Kidney (tissue), 14 donors: ENCODE results near the gene LRPAP1. TPM values are rescaled to one million over a fixed set of nuclear protein-coding genes. Genes with fewer than 3 reads are reported as not detected.

Source experiments
- DNase-seq, 5 donors: peaks; one replicate each; pipeline ENCODE4 v3.0.0-alpha.2; 2013 to 2020
- FAIRE-seq: peaks from 2 replicates; lab custom pipeline; 2012; peaks lifted over from hg19 to GRCh38; lab: Jason Lieb, UNC
- H3K27ac ChIP-seq, 2 donors: one replicate each; pipeline ENCODE4 v1.7.0; 2013; ENCODE audit warnings: low read depth in 2 of 2, low read length in 2 of 2, inconsistent platforms in 1 of 2
- H3K27me3 ChIP-seq: one replicate; pipeline ENCODE4 v1.7.1; 2013; ENCODE audit warnings: low read length, inconsistent platforms; ENCODE audit not compliant: control insufficient read depth, insufficient read depth
- H3K36me3 ChIP-seq, 3 donors: one replicate each; pipeline versions ENCODE4 v1.7.0 to v1.7.1; 2013; ENCODE audit warnings: low read length in 3 of 3, control low read depth in 1 of 3, inconsistent platforms in 1 of 3; ENCODE audit not compliant: insufficient read depth in 3 of 3, control insufficient read depth in 2 of 3
- H3K4me1 ChIP-seq, 3 donors: one replicate each; pipeline versions ENCODE4 v1.7.0 to v1.7.1; 2013; ENCODE audit warnings: low read length in 3 of 3, inconsistent platforms in 1 of 3, low read depth in 1 of 3; ENCODE audit not compliant: control insufficient read depth in 2 of 3, insufficient read depth in 2 of 3
- H3K4me3 ChIP-seq, 3 donors: one replicate each; pipeline versions ENCODE4 v1.7.0 to v1.8.1; 2013; ENCODE audit warnings: low read length in 3 of 3, control low read depth in 1 of 3, inconsistent platforms in 1 of 3
- H3K9ac ChIP-seq, 3 donors: one replicate each; pipeline versions ENCODE4 v1.7.0 to v1.7.1; 2013; ENCODE audit warnings: low read length in 3 of 3, control low read depth in 1 of 3, inconsistent platforms in 1 of 3
- H3K9me3 ChIP-seq, 3 donors: one replicate each; pipeline versions ENCODE4 v1.7.0 to v1.7.1; 2013; ENCODE audit warnings: low read length in 3 of 3, control low read depth in 1 of 3, inconsistent platforms in 1 of 3; ENCODE audit not compliant: control insufficient read depth in 2 of 3, insufficient read depth in 1 of 3
- intact Hi-C: fragments of 100-400 bp; cut with DNase I; formaldehyde crosslinking; loops from one replicate; pipeline ENCODE4 v1.11.1; 2022
- polyA plus RNA-seq: library from polyadenylated mRNA; stranded (reverse); fragments of 350-450 nt; fragmentation: Illumina TruSeq; extraction: RNeasy Lipid Tissue Mini Kit (QIAGEN cat#74804); gene quantifications from one replicate; pipeline ENCODE4 v1.2.3, GENCODE V29; 2014; ENCODE audit warnings: low read depth, low replicate concordance; ENCODE audit not compliant: insufficient read depth
- total RNA-seq: library from RNA; stranded (reverse); fragmentation: NEBNext Ultra II Directional; extraction: Animal tissue kit (Norgen Biotek cat#: 25700); gene quantifications from one replicate; pipeline ENCODE4 v1.2.1, GENCODE V29; 2021
- TF ChIP-seq, protein P1 (sequence below): IDR thresholded peaks from 3 replicates; pipeline ENCODE4 v1.5.1; 2012; ENCODE audit warnings: mild to moderate bottlenecking, moderate library complexity, borderline replicate concordance; ENCODE audit not compliant: insufficient read depth; ENCODE audit errors: extremely low read depth
- donor health status: control.
- donor health status: control.
- donor health status: control.
- donor health status: control.
- donor health status: control.
- donor health status: DM: yes; HTN: yes; CAD: no.
- donor health status: Normal renal cell carcinoma (clear cell type).

LRPAP1 gene
- total and polyA plus RNA-seq, 2 donors from 2014 or later, result 204 to 373 TPM

DNA sequence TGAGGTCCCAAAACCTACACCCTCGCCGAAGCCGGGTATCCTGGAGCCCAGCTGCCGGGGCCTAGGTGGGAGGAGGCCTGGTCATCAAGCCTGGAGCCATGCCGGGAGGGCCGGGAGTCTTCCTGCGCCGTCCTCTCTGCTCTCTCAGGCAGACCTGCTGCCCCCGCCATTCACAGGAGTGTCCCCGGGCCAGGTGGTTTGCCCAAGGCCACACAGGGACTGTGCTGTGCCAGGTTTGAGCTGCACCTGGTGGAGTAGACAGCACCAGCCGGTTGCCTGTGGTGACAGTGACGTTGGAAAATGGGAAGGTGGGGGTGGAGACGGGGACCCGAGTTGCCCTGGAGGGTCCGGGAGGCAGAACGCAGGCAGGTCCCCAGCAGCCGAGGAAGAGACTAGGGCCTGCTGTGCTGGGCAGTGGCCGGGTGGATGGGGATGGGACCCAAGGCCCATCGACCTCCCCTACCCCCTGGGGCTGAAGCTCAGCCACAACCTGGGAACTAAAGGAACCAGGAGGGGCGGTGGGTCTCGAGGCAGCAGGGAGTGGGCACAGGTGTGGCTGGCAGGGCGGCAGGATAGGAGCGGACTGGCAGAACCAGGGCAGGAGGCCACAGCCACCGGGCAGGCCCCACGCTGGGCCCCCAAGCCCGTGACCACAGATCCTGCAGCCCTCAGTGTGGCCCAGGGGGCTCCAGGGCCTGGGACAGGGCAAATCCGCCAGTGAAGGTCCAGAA lies 59.6 kb downstream of the LRPAP1 start:
- TF ChIP-seq, protein P1, sequence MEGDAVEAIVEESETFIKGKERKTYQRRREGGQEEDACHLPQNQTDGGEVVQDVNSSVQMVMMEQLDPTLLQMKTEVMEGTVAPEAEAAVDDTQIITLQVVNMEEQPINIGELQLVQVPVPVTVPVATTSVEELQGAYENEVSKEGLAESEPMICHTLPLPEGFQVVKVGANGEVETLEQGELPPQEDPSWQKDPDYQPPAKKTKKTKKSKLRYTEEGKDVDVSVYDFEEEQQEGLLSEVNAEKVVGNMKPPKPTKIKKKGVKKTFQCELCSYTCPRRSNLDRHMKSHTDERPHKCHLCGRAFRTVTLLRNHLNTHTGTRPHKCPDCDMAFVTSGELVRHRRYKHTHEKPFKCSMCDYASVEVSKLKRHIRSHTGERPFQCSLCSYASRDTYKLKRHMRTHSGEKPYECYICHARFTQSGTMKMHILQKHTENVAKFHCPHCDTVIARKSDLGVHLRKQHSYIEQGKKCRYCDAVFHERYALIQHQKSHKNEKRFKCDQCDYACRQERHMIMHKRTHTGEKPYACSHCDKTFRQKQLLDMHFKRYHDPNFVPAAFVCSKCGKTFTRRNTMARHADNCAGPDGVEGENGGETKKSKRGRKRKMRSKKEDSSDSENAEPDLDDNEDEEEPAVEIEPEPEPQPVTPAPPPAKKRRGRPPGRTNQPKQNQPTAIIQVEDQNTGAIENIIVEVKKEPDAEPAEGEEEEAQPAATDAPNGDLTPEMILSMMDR, result no peak
- no peaks in the 10 kb centered on the region for H3K36me3 ChIP-seq
- FAIRE-seq (no peak), DNase-seq (peak in 2 of 5 donors; percentile 56 to 71)
- no peak overlapping the region for H3K27ac ChIP-seq
- peaks cover 0 to 4% (median 0%) of the 10 kb centered on the region in 3 donors for H3K9me3 ChIP-seq
- H3K4me1 ChIP-seq, result peaks cover 0 to 3% (median 0%) of the 10 kb centered on the region in 3 donors
- no peaks in the 10 kb centered on the region for H3K27me3 ChIP-seq
- intact Hi-C loops, result no loop called here
- H3K4me3 ChIP-seq, result no peak overlapping the region
- no peak overlapping the region for H3K9ac ChIP-seq

DNA sequence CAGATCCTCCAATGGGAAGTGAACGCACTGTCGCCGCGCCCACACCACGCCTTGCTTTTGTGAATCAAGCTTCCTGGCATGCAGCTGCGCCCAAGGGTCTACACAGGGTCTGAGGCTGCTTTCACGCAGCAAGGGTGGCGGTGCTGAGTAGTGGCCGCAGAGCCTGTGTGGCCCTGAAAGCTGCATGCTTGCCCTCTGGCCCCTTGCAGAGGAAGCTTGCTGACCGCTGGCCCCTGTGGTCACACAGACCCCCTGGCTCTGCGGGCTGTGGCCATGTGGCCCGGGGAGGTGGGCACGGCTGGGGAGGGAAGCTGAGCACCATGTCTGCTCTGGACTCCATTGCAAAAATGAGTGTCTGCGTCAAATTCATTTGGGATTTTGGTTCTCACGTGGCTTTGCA lies 60.3 kb downstream of the LRPAP1 start:
- intact Hi-C loops, result no loop called here
- Histone ChIP-seq H3K9me3 (peaks cover 0 to 4% (median 0%) of the 10 kb centered on the region in 3 donors), H3K9ac (no peak overlapping the region), H3K36me3 (no peaks in the 10 kb centered on the region), H3K27ac (no peak overlapping the region), H3K27me3 (no peaks in the 10 kb centered on the region), H3K4me1 (peaks cover 0 to 3% (median 0%) of the 10 kb centered on the region in 3 donors), H3K4me3 (no peak overlapping the region)
- peak in 2 of 5 donors; percentile 34 to 53 for DNase-seq
- no peak for FAIRE-seq
- TF ChIP-seq, protein P1, result no peak

DNA sequence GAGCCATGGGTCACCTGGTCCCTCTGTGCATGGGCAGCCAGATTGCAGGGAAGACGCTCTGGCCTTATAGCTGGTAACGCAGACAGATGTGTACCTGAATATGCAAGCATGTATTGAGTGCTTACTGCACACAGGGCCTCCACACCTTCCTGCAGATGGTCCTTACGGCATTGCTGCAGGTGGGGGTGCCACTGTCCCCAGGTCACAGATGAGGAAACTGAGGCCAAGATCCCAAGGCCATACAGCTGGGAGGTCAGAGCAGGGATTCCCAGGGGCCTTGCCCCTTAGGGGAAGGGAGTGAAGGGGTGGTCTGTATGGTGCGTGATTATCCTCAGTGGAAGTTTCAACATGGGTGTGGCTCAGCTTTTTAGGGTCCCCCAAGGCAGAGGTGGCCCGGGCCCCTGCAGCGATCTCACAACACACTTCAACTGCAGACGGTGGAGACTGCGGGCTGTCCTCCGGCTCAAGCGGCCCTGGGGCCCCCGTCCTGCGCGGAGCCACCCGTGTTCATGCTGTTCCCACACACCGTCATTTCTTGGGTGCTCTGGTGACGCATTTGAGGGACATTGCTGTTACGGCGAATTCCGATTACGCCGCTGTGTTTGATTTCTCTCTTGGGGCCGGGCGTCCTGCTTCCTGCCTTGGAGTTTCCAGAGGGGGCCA lies 61.0 kb downstream of the LRPAP1 start:
- H3K4me1 ChIP-seq, result peaks cover 0 to 3% (median 0%) of the 10 kb centered on the region in 3 donors
- H3K9ac ChIP-seq, result no peak overlapping the region
- FAIRE-seq (no peak), DNase-seq (peak in 2 of 5 donors; percentile 40 to 71)
- peaks cover 0 to 4% (median 0%) of the 10 kb centered on the region in 3 donors for H3K9me3 ChIP-seq
- no peak overlapping the region for H3K4me3 ChIP-seq
- H3K27ac ChIP-seq, result no peak overlapping the region
- intact Hi-C loops, result no loop called here
- TF ChIP-seq, protein P1, result no peak
- no peaks in the 10 kb centered on the region for H3K27me3 ChIP-seq
- H3K36me3 ChIP-seq, result no peaks in the 10 kb centered on the region
